GM13977 (cell line): Measurements from ENCODE around the gene FTO.

Experiments
- DNase-seq: peaks from one replicate; pipeline ENCODE4 v3.0.0; 2012; ENCODE audit warnings: low spot score
- CTCF ChIP-seq: IDR thresholded peaks from 2 replicates; pipeline ENCODE4 v1.5.1; 2012; ENCODE audit warnings: mild to moderate bottlenecking, control low read depth; ENCODE audit not compliant: insufficient read depth; ENCODE audit errors: extremely low read depth, missing control alignments
- in situ Hi-C: fragments of 300-500 bp; cut with MboI; formaldehyde crosslinking; loops from one replicate; pipeline ENCODE4 v1.12.0; 2022; ENCODE audit warnings: low sequenced_read_pairs, low pct_unique_long_range_greater_than_20kb, mixed read lengths, inconsistent platforms; ENCODE audit not compliant: unreplicated experiment

The FTO gene

GRCh38 chr16:54194334-54194743 is 490.4 kb downstream of the FTO start:
- in situ Hi-C loops, result no loop called here
- no peak for TF ChIP-seq CTCF
- DNase-seq, result no peak

- in situ Hi-C loops, result no loop called here
- DNase-seq, result no peak
- TF ChIP-seq CTCF, result no peak
These were observed 493.8 kb downstream of the FTO start for GRCh38 chr16:54197758-54198157.

DNA sequence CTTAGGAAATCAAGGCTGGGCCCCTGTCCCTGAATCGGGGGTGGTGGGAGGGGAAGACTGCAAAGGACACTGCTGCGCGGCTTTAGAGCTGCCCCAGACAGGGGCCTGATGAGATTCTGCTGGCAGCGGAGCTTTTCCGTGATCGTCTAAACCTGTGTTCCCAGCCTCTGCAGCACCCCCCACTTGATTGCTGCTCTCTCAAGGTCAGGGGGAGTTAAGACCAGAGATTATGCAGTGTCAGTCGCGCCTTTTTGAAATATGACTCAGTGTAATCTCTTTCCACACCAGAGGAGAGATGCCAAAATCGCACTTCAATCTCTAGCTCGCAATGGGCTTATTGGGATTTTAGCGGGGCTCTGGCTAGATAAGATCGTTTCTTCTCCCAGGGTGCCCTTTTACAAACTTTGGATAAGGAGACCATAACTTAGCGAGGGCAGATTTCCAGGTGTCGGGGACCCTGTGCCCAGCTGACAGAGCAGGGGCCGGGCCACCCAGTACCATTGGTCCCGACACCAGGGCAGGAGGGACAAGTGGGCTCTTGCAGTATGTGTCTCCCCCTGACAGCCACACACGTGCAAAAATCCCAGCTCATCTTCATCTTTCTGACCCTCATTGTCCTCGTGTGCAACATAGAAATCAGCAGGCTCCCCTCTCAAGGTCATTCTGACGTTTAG is 495.7 kb downstream of the FTO start:
- in situ Hi-C loops, result no loop called here
- no peak for TF ChIP-seq CTCF
- DNase-seq, result no peak

GRCh38 chr16:54200161-54200534 is 496.2 kb downstream of the FTO start:
- no peak for DNase-seq
- in situ Hi-C loops, result no loop called here
- no peak for TF ChIP-seq CTCF

DNA sequence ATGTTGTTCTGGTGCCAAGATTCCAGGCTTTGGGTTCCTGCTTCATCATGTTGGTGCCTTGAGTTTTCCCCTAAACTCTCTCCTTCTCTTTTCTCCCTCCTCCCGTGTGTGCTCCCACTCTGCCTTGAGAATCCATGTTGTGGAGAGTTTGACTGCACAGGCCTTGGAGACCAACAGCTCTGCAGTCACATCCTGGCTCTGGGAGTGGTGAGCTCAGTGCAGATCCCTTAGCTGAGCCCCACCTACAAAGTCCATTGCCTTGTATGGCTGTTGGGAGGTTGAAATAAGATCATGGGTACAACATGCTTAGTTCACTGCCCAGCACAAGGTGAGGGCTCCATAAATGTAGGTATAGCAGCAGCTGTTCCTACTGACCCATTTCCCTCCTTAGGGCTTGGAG is 496.8 kb downstream of the FTO start:
- no peak for TF ChIP-seq CTCF
- in situ Hi-C loops, result no loop called here
- no peak for DNase-seq

DNA sequence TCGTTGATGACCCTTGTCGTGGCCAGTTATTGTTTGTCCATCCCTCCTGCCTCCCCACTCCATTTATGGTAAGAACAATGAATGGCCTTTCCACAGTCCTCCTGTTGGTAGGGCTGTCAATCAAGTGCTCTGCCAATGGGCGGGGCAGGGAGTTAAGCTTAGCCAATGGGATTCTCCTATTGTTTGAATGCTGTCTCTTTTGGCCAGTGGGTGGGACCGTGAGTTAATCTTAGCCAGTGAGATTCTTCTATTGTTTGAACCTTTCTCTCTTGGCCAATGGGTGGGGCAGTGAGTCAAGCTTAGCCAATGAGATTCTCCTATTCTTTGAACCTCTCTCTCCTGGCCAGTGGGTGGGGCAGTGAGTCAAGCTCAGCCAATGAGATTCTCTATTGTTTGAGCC is 497.2 kb downstream of the FTO start:
- no peak for TF ChIP-seq CTCF
- DNase-seq, result no peak
- in situ Hi-C loops, result no loop called here
